Panc1 (cell line): ENCODE measurements around the gene RNPS1.

Experiments used
- CTCF ChIP-seq: fragments of 450-650 bp; IDR thresholded peaks from 2 replicates; pipeline ENCODE4 v1.5.1; 2017; ENCODE audit warnings: mild to moderate bottlenecking
- POLR2AphosphoS5 ChIP-seq: IDR thresholded peaks from 2 replicates; pipeline ENCODE4 v1.6.1; 2012; ENCODE audit warnings: mild to moderate bottlenecking, low read depth, low read length, moderate library complexity
- REST ChIP-seq, 2 experiments: IDR thresholded peaks; 2 replicates each; pipeline ENCODE4 v1.6.1; 2011 to 2012; ENCODE audit warnings: low read depth in 2 of 2, control low read depth in 1 of 2, low read length in 1 of 2, mild to moderate bottlenecking in 1 of 2, moderate library complexity in 1 of 2; ENCODE audit not compliant: insufficient read depth in 1 of 2

- TF ChIP-seq CTCF (no peak), POLR2AphosphoS5 (peak; percentile 36; the same call in 1 of the 2 replicates), REST (IDR thresholded peaks at IDR 0.05; ENCODE audit: insufficient read depth in 1 of 2, low read depth in 2 of 2, low read length in 1 of 2) (no peak)
These were observed 57.2 kb downstream of the RNPS1 start, which contains the start of gene BRICD5 for GRCh38 chr16:2210386-2211365.
